GM23248 (cell line): ENCODE results near the gene PRKAB1.

Experiments used
- EZH2 ChIP-seq: fragments of 200-600 bp; sonication (generic); IDR thresholded peaks from 2 replicates; pipeline ENCODE4 v1.6.1; 2018; ENCODE audit warnings: antibody characterized with exemption, mild to moderate bottlenecking; ENCODE audit not compliant: insufficient read depth, poor library complexity, severe bottlenecking
- EZH2phosphoT487 ChIP-seq: fragments of 200-600 bp; sonication (generic); IDR thresholded peaks from 2 replicates; pipeline ENCODE4 v1.6.1; 2018; ENCODE audit warnings: antibody characterized with exemption, moderate library complexity, mild to moderate bottlenecking, low read depth; ENCODE audit not compliant: insufficient read depth

DNA sequence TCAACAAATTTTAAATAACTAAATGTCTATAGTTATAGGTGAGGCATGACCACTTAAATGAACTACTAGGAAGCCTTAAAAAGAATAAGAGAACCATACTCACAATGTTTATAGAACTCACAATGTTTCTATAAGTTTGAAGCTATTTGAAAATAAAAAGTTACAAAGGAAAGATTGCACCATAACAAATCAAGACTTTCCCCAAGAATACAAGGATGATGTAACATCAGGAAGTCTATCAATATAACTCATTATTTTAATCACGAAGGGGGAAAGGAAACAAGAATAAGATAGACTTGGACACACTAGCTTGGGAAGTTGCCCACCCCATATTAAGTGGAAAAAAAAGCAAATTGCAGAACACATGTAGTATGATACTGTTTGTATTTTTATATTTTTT is 47.4 kb upstream of the PRKAB1 start:
- TF ChIP-seq EZH2phosphoT487: no peak
- no peak for TF ChIP-seq EZH2
